ENCODE data around the gene OR10H5. TPM values are rescaled to one million over a fixed set of nuclear protein-coding genes. Genes with fewer than 3 reads are reported as not detected.
"Not testable (repeated sequence)": the region's sequence is repeated elsewhere in the genome, so short reads cannot be mapped to it uniquely, and the experiment has no call there.

Gene OR10H5
- total RNA-seq, 1 experiment from 2014 or later, result not detected

- H3K36me3 ChIP-seq (replicated peaks; ENCODE audit: control insufficient read depth, insufficient read depth, low read length), result no peaks in the 10 kb centered on the region
- H3K27me3 ChIP-seq (ENCODE audit: control insufficient read depth, insufficient read depth, low read length), result no peaks in the 10 kb centered on the region
- no peak overlapping the region for H3K4me3 ChIP-seq (ENCODE audit: insufficient read depth, low read depth, low read length)
- no peak for DNase-seq
Observed at GRCh38 chr19:15781661-15782060, 5.8 kb upstream of the OR10H5 start.

GRCh38 chr19:15782211-15782610, 5.2 kb upstream of the OR10H5 start:
- no peaks in the 10 kb centered on the region for H3K27me3 ChIP-seq (ENCODE audit: control insufficient read depth, insufficient read depth, low read length)
- no peak for DNase-seq
- H3K36me3 ChIP-seq (replicated peaks; ENCODE audit: control insufficient read depth, insufficient read depth, low read length), result no peaks in the 10 kb centered on the region
- no peak overlapping the region for H3K4me3 ChIP-seq (ENCODE audit: insufficient read depth, low read depth, low read length)

GRCh38 chr19:15782896-15783295, 4.6 kb upstream of the OR10H5 start:
- H3K36me3 ChIP-seq (replicated peaks; ENCODE audit: control insufficient read depth, insufficient read depth, low read length); H3K4me3 ChIP-seq (ENCODE audit: insufficient read depth, low read depth, low read length); DNase-seq: not testable (repeated sequence)

GRCh38 chr19:15788594-15789270, 1.3 kb downstream of the OR10H5 start:
- no peaks in the 10 kb centered on the region for H3K27me3 ChIP-seq (ENCODE audit: control insufficient read depth, insufficient read depth, low read length)
- no peaks in the 10 kb centered on the region for H3K36me3 ChIP-seq (replicated peaks; ENCODE audit: control insufficient read depth, insufficient read depth, low read length)
- no peak overlapping the region for H3K4me3 ChIP-seq (ENCODE audit: insufficient read depth, low read depth, low read length)
- DNase-seq, result no peak

More at GRCh38 chr19:15782896-15783295, 4.6 kb upstream of the OR10H5 start:
- not testable (repeated sequence) for H3K27me3 ChIP-seq (ENCODE audit: control insufficient read depth, insufficient read depth, low read length)

- Histone ChIP-seq H3K36me3 (replicated peaks; ENCODE audit: control insufficient read depth, insufficient read depth, low read length) (no peaks in the 10 kb centered on the region), H3K27me3 (ENCODE audit: control insufficient read depth, insufficient read depth, low read length) (no peaks in the 10 kb centered on the region), H3K4me3 (ENCODE audit: insufficient read depth, low read depth, low read length) (no peak overlapping the region)
- DNase-seq, result no peak
Observed at GRCh38 chr19:15790096-15790495, 2.6 kb downstream of the OR10H5 start.

GRCh38 chr19:15794279-15794678, 6.8 kb downstream of the OR10H5 start:
- H3K4me3 ChIP-seq (ENCODE audit: insufficient read depth, low read depth, low read length); H3K27me3 ChIP-seq (ENCODE audit: control insufficient read depth, insufficient read depth, low read length); H3K36me3 ChIP-seq (replicated peaks; ENCODE audit: control insufficient read depth, insufficient read depth, low read length); DNase-seq: not testable (repeated sequence)

- no peak for DNase-seq
- no peak overlapping the region for H3K4me3 ChIP-seq (ENCODE audit: insufficient read depth, low read depth, low read length)
Observed at GRCh38 chr19:15810335-15810734, 22.9 kb downstream of the OR10H5 start.

GRCh38 chr19:15811476-15811875, 24.0 kb downstream of the OR10H5 start:
- Histone ChIP-seq H3K4me3 (ENCODE audit: insufficient read depth, low read depth, low read length) (no peak overlapping the region), H3K36me3 (replicated peaks; ENCODE audit: control insufficient read depth, insufficient read depth, low read length) (no peaks in the 10 kb centered on the region), H3K27me3 (ENCODE audit: control insufficient read depth, insufficient read depth, low read length) (no peaks in the 10 kb centered on the region)
- DNase-seq, result no peak

More at GRCh38 chr19:15810335-15810734, 22.9 kb downstream of the OR10H5 start:
- H3K36me3 ChIP-seq (replicated peaks; ENCODE audit: control insufficient read depth, insufficient read depth, low read length), result no peaks in the 10 kb centered on the region
- H3K27me3 ChIP-seq (ENCODE audit: control insufficient read depth, insufficient read depth, low read length), result no peaks in the 10 kb centered on the region

GRCh38 chr19:15812060-15812722, 24.7 kb downstream of the OR10H5 start:
- H3K27me3 ChIP-seq (ENCODE audit: control insufficient read depth, insufficient read depth, low read length), result no peaks in the 10 kb centered on the region
- DNase-seq, result no peak
- H3K4me3 ChIP-seq (ENCODE audit: insufficient read depth, low read depth, low read length), result no peak overlapping the region
- no peaks in the 10 kb centered on the region for H3K36me3 ChIP-seq (replicated peaks; ENCODE audit: control insufficient read depth, insufficient read depth, low read length)

- H3K27me3 ChIP-seq (ENCODE audit: control insufficient read depth, insufficient read depth, low read length), result no peaks in the 10 kb centered on the region
- H3K4me3 ChIP-seq (ENCODE audit: insufficient read depth, low read depth, low read length), result no peak overlapping the region
- DNase-seq, result no peak
- no peaks in the 10 kb centered on the region for H3K36me3 ChIP-seq (replicated peaks; ENCODE audit: control insufficient read depth, insufficient read depth, low read length)
Observed at GRCh38 chr19:15813916-15814315, 26.5 kb downstream of the OR10H5 start.

- no peak within 1 kb of the TSS for H3K4me3 ChIP-seq (ENCODE audit: insufficient read depth, low read depth, low read length)
- H3K27me3 ChIP-seq (ENCODE audit: control insufficient read depth, insufficient read depth, low read length), result no peaks in the 10 kb centered on the region
- H3K36me3 ChIP-seq (replicated peaks; ENCODE audit: control insufficient read depth, insufficient read depth, low read length), result no peaks in the 10 kb centered on the region
- DNase-seq, result no peak
Observed at GRCh38 chr19:15815306-15815705, 27.8 kb downstream of the OR10H5 start, which contains the start of gene OR10H1. Gene OR10H1 (minus strand): TSS chr19:15815664. CDS start chr19:15808037, 7,627 bp downstream.

- Histone ChIP-seq H3K27me3 (ENCODE audit: control insufficient read depth, insufficient read depth, low read length) (no peaks in the 10 kb centered on the region), H3K4me3 (ENCODE audit: insufficient read depth, low read depth, low read length) (no peak overlapping the region), H3K36me3 (replicated peaks; ENCODE audit: control insufficient read depth, insufficient read depth, low read length) (no peaks in the 10 kb centered on the region)
- DNase-seq, result no peak
Observed at GRCh38 chr19:15820646-15821045, 33.2 kb downstream of the OR10H5 start.

GRCh38 chr19:15825753-15826152, 38.3 kb downstream of the OR10H5 start:
- Histone ChIP-seq H3K4me3 (ENCODE audit: insufficient read depth, low read depth, low read length) (no peak overlapping the region), H3K36me3 (replicated peaks; ENCODE audit: control insufficient read depth, insufficient read depth, low read length) (no peaks in the 10 kb centered on the region), H3K27me3 (ENCODE audit: control insufficient read depth, insufficient read depth, low read length) (no peaks in the 10 kb centered on the region)
- no peak for DNase-seq

- H3K27me3 ChIP-seq (ENCODE audit: control insufficient read depth, insufficient read depth, low read length), result no peaks in the 10 kb centered on the region
Observed at GRCh38 chr19:15828121-15828610, 40.7 kb downstream of the OR10H5 start.

GRCh38 chr19:15828611-15829305, 41.3 kb downstream of the OR10H5 start:
- not testable (repeated sequence) for DNase-seq; H3K27me3 ChIP-seq (ENCODE audit: control insufficient read depth, insufficient read depth, low read length); H3K36me3 ChIP-seq (replicated peaks; ENCODE audit: control insufficient read depth, insufficient read depth, low read length); H3K4me3 ChIP-seq (ENCODE audit: insufficient read depth, low read depth, low read length)

More at GRCh38 chr19:15828121-15828610, 40.7 kb downstream of the OR10H5 start:
- no peak for DNase-seq
- Histone ChIP-seq H3K4me3 (ENCODE audit: insufficient read depth, low read depth, low read length) (no peak overlapping the region), H3K36me3 (replicated peaks; ENCODE audit: control insufficient read depth, insufficient read depth, low read length) (no peaks in the 10 kb centered on the region)

All from H7 (cell line).